HepG2 (cell line): Measurements from ENCODE around the gene PTTG1. TPM values are rescaled to one million over a fixed set of nuclear protein-coding genes. Genes with fewer than 3 reads are reported as not detected.
A peak's percentile ranks its signal among the peaks of the same experiment; 100 is the strongest.

Experiments
- AKAP8 ChIP-seq: sonication (generic); formaldehyde crosslinking; IDR thresholded peaks from 2 replicates; pipeline ENCODE4 v1.5.1; 2020; ENCODE audit warnings: mild to moderate bottlenecking, missing genetic modification reagents
- CSRNP2 ChIP-seq: sonication (generic); formaldehyde crosslinking; conservative IDR thresholded peaks from 2 replicates; pipeline ENCODE4 v1.8.0; 2022; ENCODE audit warnings: low read depth, missing genetic modification reagents
- KAT2B ChIP-seq: fragments of 150-350 bp; IDR thresholded peaks from 2 replicates; pipeline ENCODE4 v1.6.1; 2014; ENCODE audit warnings: low read depth, low read length, borderline replicate concordance
- KMT2A ChIP-seq: sonication (generic); formaldehyde crosslinking; IDR thresholded peaks from 2 replicates; pipeline ENCODE4 v1.4.0; 2020; ENCODE audit warnings: missing genetic modification reagents
- MXD3 ChIP-seq: IDR thresholded peaks from 2 replicates; pipeline ENCODE4 v1.6.1; 2016; ENCODE audit warnings: mild to moderate bottlenecking, missing biosample characterization, missing genetic modification reagents
- NPAS2 ChIP-seq: sonication (generic); formaldehyde crosslinking; IDR thresholded peaks from 2 replicates; pipeline ENCODE4 v1.8.0; 2022; ENCODE audit warnings: mild to moderate bottlenecking, missing genetic modification reagents, borderline replicate concordance
- SOX6 ChIP-seq, 2 experiments: fragments of 450-650 bp in 1 of 2; sonication (generic) in 1 of 2; formaldehyde crosslinking in 1 of 2; IDR thresholded peaks; 2 replicates each; pipeline versions ENCODE4 v1.4.0 to v1.6.1; 2017 to 2020; ENCODE audit warnings: antibody characterized with exemption in 1 of 2, mild to moderate bottlenecking in 1 of 2, missing genetic modification reagents in 1 of 2
- SSRP1 ChIP-seq: IDR thresholded peaks from 2 replicates; pipeline ENCODE4 v1.6.1; 2016; ENCODE audit warnings: control low read depth
- TEAD3 ChIP-seq: optimal IDR thresholded peaks from 2 replicates; pipeline ENCODE3; 2016; ENCODE audit warnings: borderline replicate concordance
- THAP11 ChIP-seq: IDR thresholded peaks from 2 replicates; pipeline ENCODE4 v1.6.1; 2016; ENCODE audit warnings: missing biosample characterization, missing genetic modification reagents
- ZBTB2 ChIP-seq: sonication (generic); formaldehyde crosslinking; IDR thresholded peaks from 2 replicates; pipeline ENCODE4 v1.8.0; 2022; ENCODE audit warnings: low read depth, missing genetic modification reagents
- ZNF382 ChIP-seq: sonication (generic); formaldehyde crosslinking; IDR thresholded peaks from 2 replicates; pipeline ENCODE4 v1.5.0; 2020; ENCODE audit warnings: missing genetic modification reagents, mild to moderate bottlenecking, borderline replicate concordance
- ZNF484 ChIP-seq: sonication (generic); formaldehyde crosslinking; IDR thresholded peaks from 2 replicates; pipeline ENCODE4 v1.5.1; 2020; ENCODE audit warnings: mild to moderate bottlenecking, low read depth, missing genetic modification reagents, borderline replicate concordance
- ZNF709 ChIP-seq: sonication (generic); formaldehyde crosslinking; IDR thresholded peaks from 2 replicates; pipeline ENCODE4 v1.5.0; 2020; ENCODE audit warnings: mild to moderate bottlenecking, missing genetic modification reagents
- polyA plus RNA-seq, 8 experiments: library from polyadenylated mRNA; depleted of rRNA in 3 of 8; stranded (reverse) in 7 of 8; unstranded in 1 of 8; fragments of >200 nt; fragmentation: Illumina TruSeq in 4 of 8; extraction: Trizol in 4 of 8; gene quantifications; 2 replicates each; pipeline versions ENCODE4 v1.2.1 to v1.2.3, GENCODE V29; 2011 to 2016; ENCODE audit warnings: low read depth in 4 of 8, missing spikeins in 1 of 8, mixed read lengths in 1 of 8; ENCODE audit not compliant: insufficient read depth in 1 of 8
- total RNA-seq, 5 experiments: library from RNA; depleted of rRNA; stranded (reverse); fragments of >200 nt; fragmentation: Illumina TruSeq; extraction: Trizol; gene quantifications; 2 replicates each; pipeline ENCODE4 v1.2.3, GENCODE V29; 2016; ENCODE audit warnings: low read depth in 1 of 5
- TF ChIP-seq, protein P1 (sequence below): IDR thresholded peaks from 2 replicates; pipeline ENCODE4 v1.6.1; 2018; ENCODE audit warnings: missing genetic modification reagents
- TF ChIP-seq, protein P2 (sequence below): sonication (generic); formaldehyde crosslinking; IDR thresholded peaks from 2 replicates; pipeline ENCODE4 v1.4.0; 2020; ENCODE audit warnings: low read depth, mild to moderate bottlenecking, missing genetic modification reagents
- TF ChIP-seq, protein P3 (sequence below): sonication (generic); formaldehyde crosslinking; IDR thresholded peaks from 2 replicates; pipeline ENCODE4 v1.5.0; 2020; ENCODE audit warnings: missing genetic modification reagents
- TF ChIP-seq, protein P4 (sequence below): IDR thresholded peaks from 2 replicates; pipeline ENCODE4 v1.6.1; 2016; ENCODE audit warnings: mild to moderate bottlenecking
- TF ChIP-seq, protein P5 (sequence below): IDR thresholded peaks from 2 replicates; pipeline ENCODE4 v1.6.1; 2016; ENCODE audit warnings: low read depth

PTTG1 gene
- total and polyA plus RNA-seq, 2 of the 13 experiments (the other 11 are each of a cell fraction or from before 2014, with no cell fraction given) = 102 to 161 TPM

- TF ChIP-seq, protein P1, sequence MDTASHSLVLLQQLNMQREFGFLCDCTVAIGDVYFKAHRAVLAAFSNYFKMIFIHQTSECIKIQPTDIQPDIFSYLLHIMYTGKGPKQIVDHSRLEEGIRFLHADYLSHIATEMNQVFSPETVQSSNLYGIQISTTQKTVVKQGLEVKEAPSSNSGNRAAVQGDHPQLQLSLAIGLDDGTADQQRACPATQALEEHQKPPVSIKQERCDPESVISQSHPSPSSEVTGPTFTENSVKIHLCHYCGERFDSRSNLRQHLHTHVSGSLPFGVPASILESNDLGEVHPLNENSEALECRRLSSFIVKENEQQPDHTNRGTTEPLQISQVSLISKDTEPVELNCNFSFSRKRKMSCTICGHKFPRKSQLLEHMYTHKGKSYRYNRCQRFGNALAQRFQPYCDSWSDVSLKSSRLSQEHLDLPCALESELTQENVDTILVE (CRISPR knock-in tag) = peak; percentile 76
- TF ChIP-seq, protein P2, sequence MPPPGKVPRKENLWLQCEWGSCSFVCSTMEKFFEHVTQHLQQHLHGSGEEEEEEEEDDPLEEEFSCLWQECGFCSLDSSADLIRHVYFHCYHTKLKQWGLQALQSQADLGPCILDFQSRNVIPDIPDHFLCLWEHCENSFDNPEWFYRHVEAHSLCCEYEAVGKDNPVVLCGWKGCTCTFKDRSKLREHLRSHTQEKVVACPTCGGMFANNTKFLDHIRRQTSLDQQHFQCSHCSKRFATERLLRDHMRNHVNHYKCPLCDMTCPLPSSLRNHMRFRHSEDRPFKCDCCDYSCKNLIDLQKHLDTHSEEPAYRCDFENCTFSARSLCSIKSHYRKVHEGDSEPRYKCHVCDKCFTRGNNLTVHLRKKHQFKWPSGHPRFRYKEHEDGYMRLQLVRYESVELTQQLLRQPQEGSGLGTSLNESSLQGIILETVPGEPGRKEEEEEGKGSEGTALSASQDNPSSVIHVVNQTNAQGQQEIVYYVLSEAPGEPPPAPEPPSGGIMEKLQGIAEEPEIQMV (CRISPR knock-in tag) = no peak
- TF ChIP-seq THAP11 (peak; percentile 64), KMT2A (CRISPR knock-in tag) (no peak), MXD3 (CRISPR knock-in tag) (no peak), ZNF709 (CRISPR knock-in tag) (0 out of 2 replicates have a peak, but pooled peaks have one; percentile 43), TEAD3 (CRISPR knock-in tag) (peak; percentile 64), SSRP1 (CRISPR knock-in tag) (0 out of 2 replicates have a peak, but pooled peaks have one; percentile 16), ZNF484 (CRISPR knock-in tag) (no peak), KAT2B (no peak), AKAP8 (CRISPR knock-in tag) (no peak), ZBTB2 (CRISPR knock-in tag) (no peak), NPAS2 (no peak), ZNF382 (CRISPR knock-in tag) (no peak), CSRNP2 (CRISPR knock-in tag) (no peak), SOX6 (IDR thresholded peaks at IDR 0.05) (no peak), SOX6 (CRISPR knock-in tag; IDR thresholded peaks at IDR 0.05) (peak; percentile 98)
- TF ChIP-seq, protein P3, sequence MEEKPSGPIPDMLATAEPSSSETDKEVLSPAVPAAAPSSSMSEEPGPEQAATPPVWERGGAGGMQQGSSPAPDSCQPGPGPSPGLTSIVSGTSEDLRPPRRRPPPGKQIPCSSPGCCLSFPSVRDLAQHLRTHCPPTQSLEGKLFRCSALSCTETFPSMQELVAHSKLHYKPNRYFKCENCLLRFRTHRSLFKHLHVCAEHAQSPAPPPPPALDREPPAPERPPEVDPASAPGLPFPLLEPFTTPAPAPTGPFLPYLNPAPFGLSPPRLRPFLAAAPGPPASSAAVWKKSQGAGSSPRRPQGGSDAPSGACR (CRISPR knock-in tag) = 0 out of 2 replicates have a peak, but pooled peaks have one; percentile 69
- TF ChIP-seq, protein P4, sequence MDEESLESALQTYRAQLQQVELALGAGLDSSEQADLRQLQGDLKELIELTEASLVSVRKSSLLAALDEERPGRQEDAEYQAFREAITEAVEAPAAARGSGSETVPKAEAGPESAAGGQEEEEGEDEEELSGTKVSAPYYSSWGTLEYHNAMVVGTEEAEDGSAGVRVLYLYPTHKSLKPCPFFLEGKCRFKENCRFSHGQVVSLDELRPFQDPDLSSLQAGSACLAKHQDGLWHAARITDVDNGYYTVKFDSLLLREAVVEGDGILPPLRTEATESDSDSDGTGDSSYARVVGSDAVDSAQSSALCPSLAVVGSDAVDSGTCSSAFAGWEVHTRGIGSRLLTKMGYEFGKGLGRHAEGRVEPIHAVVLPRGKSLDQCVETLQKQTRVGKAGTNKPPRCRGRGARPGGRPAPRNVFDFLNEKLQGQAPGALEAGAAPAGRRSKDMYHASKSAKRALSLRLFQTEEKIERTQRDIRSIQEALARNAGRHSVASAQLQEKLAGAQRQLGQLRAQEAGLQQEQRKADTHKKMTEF (CRISPR knock-in tag) = peak; percentile 88
- TF ChIP-seq, protein P5, sequence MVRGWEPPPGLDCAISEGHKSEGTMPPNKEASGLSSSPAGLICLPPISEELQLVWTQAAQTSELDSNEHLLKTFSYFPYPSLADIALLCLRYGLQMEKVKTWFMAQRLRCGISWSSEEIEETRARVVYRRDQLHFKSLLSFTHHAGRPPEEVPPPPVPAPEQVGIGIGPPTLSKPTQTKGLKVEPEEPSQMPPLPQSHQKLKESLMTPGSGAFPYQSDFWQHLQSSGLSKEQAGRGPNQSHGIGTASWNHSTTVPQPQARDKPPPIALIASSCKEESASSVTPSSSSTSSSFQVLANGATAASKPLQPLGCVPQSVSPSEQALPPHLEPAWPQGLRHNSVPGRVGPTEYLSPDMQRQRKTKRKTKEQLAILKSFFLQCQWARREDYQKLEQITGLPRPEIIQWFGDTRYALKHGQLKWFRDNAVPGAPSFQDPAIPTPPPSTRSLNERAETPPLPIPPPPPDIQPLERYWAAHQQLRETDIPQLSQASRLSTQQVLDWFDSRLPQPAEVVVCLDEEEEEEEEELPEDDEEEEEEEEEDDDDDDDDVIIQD = peak; percentile 64; the same call in 1 of the 2 replicates
Observed at GRCh38 chr5:160475864-160476438, 54.3 kb downstream of the PTTG1 start (continued).
